ENCODE data around the gene HSD3B7. TPM values are rescaled to one million over a fixed set of nuclear protein-coding genes. Genes with fewer than 3 reads are reported as not detected.

Gene HSD3B7
- total and polyA plus RNA-seq, 2 of the 4 experiments (the other 2 are of a cell fraction): 8.5 to 11.3 TPM

- H2AK9ac ChIP-seq (replicated peaks; ENCODE audit: low read depth, low read length, poor library complexity): no peak overlapping the region
- H2BK120ac ChIP-seq (ENCODE audit: low read depth, low read length): no peak overlapping the region
- no peak overlapping the region for H2BK5ac ChIP-seq (ENCODE audit: low read depth, low read length, poor library complexity, severe bottlenecking)
- H3K9me3 ChIP-seq (ENCODE audit: control insufficient read depth, insufficient read depth, low read length): no peaks in the 10 kb centered on the region
- in situ Hi-C loops (cut with MboI; ENCODE audit: low sequenced_read_pairs): no loop called here
- H3K36me3 ChIP-seq (ENCODE audit: control insufficient read depth, insufficient read depth, low read length): peaks cover 37% of the 10 kb centered on the region
- H3K27ac ChIP-seq (ENCODE audit: insufficient read depth, low read length): no peak overlapping the region
- H2AFZ ChIP-seq (replicated peaks; ENCODE audit: low read length, poor library complexity): no peak overlapping the region
- dilution Hi-C loops (cut with HindIII; ENCODE audit: low sequenced_read_pairs, unreplicated experiment): no loop called here
- no peak overlapping the region for H3K9ac ChIP-seq (ENCODE audit: low read depth, low read length)
- H3K4me1 ChIP-seq (ENCODE audit: control insufficient read depth, insufficient read depth, low read length): peaks cover 7% of the 10 kb centered on the region
- H3K4me2 ChIP-seq (ENCODE audit: low read depth, low read length): no peak overlapping the region
- no peak overlapping the region for H3K18ac ChIP-seq (ENCODE audit: low read depth, low read length)
- intact Hi-C loops (cut with micrococcal nuclease): no loop called here
- ATAC-seq (ENCODE audit: low read depth): no peak
- peaks cover 21 to 38% of the 10 kb centered on the region in 2 experiments for H3K79me1 ChIP-seq (ENCODE audit: low read depth in 1 of 2, low read length in 2 of 2)
- no peaks in the 10 kb centered on the region for H3K27me3 ChIP-seq (ENCODE audit: control insufficient read depth, insufficient read depth, low read length)
- no peak overlapping the region for H2BK20ac ChIP-seq (ENCODE audit: low read depth, low read length)
- DNase-seq: no peak
- ChIA-PET POLR2A (ENCODE audit: unreplicated experiment) (no interaction called here), CTCF (no interaction called here)
- peaks cover 10% of the 10 kb centered on the region for H4K20me1 ChIP-seq (ENCODE audit: insufficient read depth, low read length)
- no peak overlapping the region for H2AK5ac ChIP-seq (ENCODE audit: low read depth, low read length)
- H3K23ac ChIP-seq (ENCODE audit: low read depth, low read length): no peak overlapping the region
- H4K91ac ChIP-seq (ENCODE audit: insufficient read depth, low read depth, low read length): no peak overlapping the region
- WGBS, 2 experiments (ENCODE audit: extremely low coverage in 2 of 2, insufficient read length in 1 of 2): no CpG with 5 or more reads among the region's 2 CpGs
- H3K4me3 ChIP-seq (ENCODE audit: insufficient read depth, low read depth, low read length): no peak overlapping the region
- no peak overlapping the region for H2BK15ac ChIP-seq (ENCODE audit: low read depth, low read length)
- H3K14ac ChIP-seq (replicated peaks; ENCODE audit: low read depth, low read length): no peak overlapping the region
- no peak overlapping the region for H4K5ac ChIP-seq (ENCODE audit: low read depth, low read length)
- BruUV-seq (replicated peaks): no TSS peak
- H3K9me1 ChIP-seq (ENCODE audit: insufficient read depth, low read length): peaks cover 12% of the 10 kb centered on the region; the same call in 1 of the 2 replicates
- no peak overlapping the region for H3K56ac ChIP-seq (ENCODE audit: extremely low read depth, insufficient read depth, low read length)
- TF ChIP-seq BHLHE40 (IDR thresholded peaks at IDR 0.05; ENCODE audit: low read depth, low read length) (no peak), CHD1 (IDR thresholded peaks at IDR 0.05; ENCODE audit: low read depth, low read length) (no peak), CEBPB (IDR thresholded peaks at IDR 0.05; ENCODE audit: low read depth, low read length) (no peak), FOS (IDR thresholded peaks at IDR 0.05; ENCODE audit: low read depth, low read length) (no peak), MAZ (IDR thresholded peaks at IDR 0.05; ENCODE audit: borderline replicate concordance, low read depth, low read length) (no peak), NFE2L2 (IDR thresholded peaks at IDR 0.05; ENCODE audit: low read depth, low read length) (no peak), MAFK (IDR thresholded peaks at IDR 0.05; ENCODE audit: low read depth, low read length) (no peak), SMC3 (IDR thresholded peaks at IDR 0.05; ENCODE audit: low read depth, low read length) (no peak), MXI1 (IDR thresholded peaks at IDR 0.05; ENCODE audit: borderline replicate concordance, low read depth, low read length) (no peak), RAD21 (IDR thresholded peaks at IDR 0.05; ENCODE audit: low read length) (no peak), USF2 (IDR thresholded peaks at IDR 0.05; ENCODE audit: low read depth, low read length) (no peak)
- TF ChIP-seq, protein P1, sequence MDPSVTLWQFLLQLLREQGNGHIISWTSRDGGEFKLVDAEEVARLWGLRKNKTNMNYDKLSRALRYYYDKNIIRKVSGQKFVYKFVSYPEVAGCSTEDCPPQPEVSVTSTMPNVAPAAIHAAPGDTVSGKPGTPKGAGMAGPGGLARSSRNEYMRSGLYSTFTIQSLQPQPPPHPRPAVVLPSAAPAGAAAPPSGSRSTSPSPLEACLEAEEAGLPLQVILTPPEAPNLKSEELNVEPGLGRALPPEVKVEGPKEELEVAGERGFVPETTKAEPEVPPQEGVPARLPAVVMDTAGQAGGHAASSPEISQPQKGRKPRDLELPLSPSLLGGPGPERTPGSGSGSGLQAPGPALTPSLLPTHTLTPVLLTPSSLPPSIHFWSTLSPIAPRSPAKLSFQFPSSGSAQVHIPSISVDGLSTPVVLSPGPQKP (IDR thresholded peaks at IDR 0.05; ENCODE audit: borderline replicate concordance, low read depth, low read length): no peak
- H4K8ac ChIP-seq (ENCODE audit: low read depth in 2 of 2, low read length in 2 of 2): no peak overlapping the region
- no peak overlapping the region for H3K4ac ChIP-seq (ENCODE audit: low read depth, low read length)
Observed at GRCh38 chr16:31036691-31037090, 51.7 kb downstream of the HSD3B7 start.
